AG04450 (cell line): Measurements from ENCODE around the gene GDPD2. TPM values are rescaled to one million over a fixed set of nuclear protein-coding genes. Genes with fewer than 3 reads are reported as not detected.

ENCODE experiments used
- CTCF ChIA-PET: fragments of 300-600, 350-600 bp; formaldehyde crosslinking; extraction: SDS; loops from one replicate; lab custom pipeline; 2022; ENCODE audit warnings: antibody characterized with exemption, inconsistent platforms; lab: Charles Lee
- POLR2A ChIA-PET: fragments of 350-600 bp; formaldehyde crosslinking; extraction: SDS; loops from one replicate; lab custom pipeline; 2021; ENCODE audit warnings: antibody characterized with exemption, inconsistent platforms; lab: Yijun Ruan, JAX
- DNase-seq: peaks from one replicate; pipeline ENCODE4 v3.0.0-alpha.2; 2011; ENCODE audit warnings: low read depth, low spot score
- H3K27ac ChIP-seq: one replicate; pipeline ENCODE4 v1.5.1; 2012; ENCODE audit warnings: low read depth, low read length, control low read depth
- H3K27me3 ChIP-seq: one replicate; pipeline ENCODE4 v1.6.0; 2012; ENCODE audit warnings: low read length; ENCODE audit not compliant: control insufficient read depth, insufficient read depth
- H3K4me3 ChIP-seq: 2 replicates; pipeline ENCODE4 v1.5.1; 2011; ENCODE audit warnings: mild to moderate bottlenecking, low read depth, low read length, control low read depth
- H3K9me3 ChIP-seq: 2 replicates; pipeline ENCODE4 v1.5.1; 2012; ENCODE audit warnings: low read length; ENCODE audit not compliant: control insufficient read depth, insufficient read depth
- CTCF ChIP-seq: IDR thresholded peaks from 2 replicates; pipeline ENCODE4 v1.5.1; 2011; ENCODE audit warnings: low read depth, low read length, control low read depth, inconsistent platforms
- polyA plus RNA-seq: library from polyadenylated mRNA; depleted of rRNA; stranded (reverse); fragments of >200 nt; gene quantifications from 2 replicates; pipeline ENCODE4 v1.2.3, GENCODE V29; 2011

Gene GDPD2
- polyA plus RNA-seq, 1 experiment, result not detected

GRCh38 chrX:70405003-70405402, 18.1 kb upstream of the GDPD2 start:
- DNase-seq, result no peak
- H3K27ac ChIP-seq, result no peak overlapping the region
- CTCF ChIA-PET, result no interaction called here

GRCh38 chrX:70410921-70411320, 12.2 kb upstream of the GDPD2 start:
- Histone ChIP-seq H3K27me3 (no peaks in the 10 kb centered on the region), H3K9me3 (no peaks in the 10 kb centered on the region), H3K27ac (no peak overlapping the region), H3K4me3 (no peak overlapping the region)
- no peak for DNase-seq
- POLR2A ChIA-PET, result no interaction called here
- CTCF ChIA-PET, result no interaction called here
- TF ChIP-seq CTCF, result no peak

More at GRCh38 chrX:70405003-70405402, 18.1 kb upstream of the GDPD2 start:
- H3K27me3 ChIP-seq, result no peaks in the 10 kb centered on the region
- POLR2A ChIA-PET, result no interaction called here
- no peak for TF ChIP-seq CTCF
- no peak overlapping the region for H3K4me3 ChIP-seq
- no peaks in the 10 kb centered on the region for H3K9me3 ChIP-seq

GRCh38 chrX:70411475-70411874, 11.6 kb upstream of the GDPD2 start:
- Histone ChIP-seq H3K27ac (no peak overlapping the region), H3K4me3 (no peak overlapping the region), H3K9me3 (no peaks in the 10 kb centered on the region), H3K27me3 (no peaks in the 10 kb centered on the region)
- CTCF ChIA-PET, result no interaction called here
- no peak for DNase-seq
- POLR2A ChIA-PET, result no interaction called here
- TF ChIP-seq CTCF, result no peak

GRCh38 chrX:70421618-70422017, 1.5 kb upstream of the GDPD2 start:
- no peak for TF ChIP-seq CTCF

GRCh38 chrX:70423936-70424675, 992 bp downstream of the GDPD2 start:
- CTCF ChIA-PET, result interaction anchor here (0.8 to 1.9 kb wide), 4 partner anchors 9 to 241 kb away, joined by 3 to 10 read pairs (median 4); no protein-coding TSS in a partner anchor
- DNase-seq, result no peak
- Histone ChIP-seq H3K27ac (no peak overlapping the region), H3K27me3 (no peaks in the 10 kb centered on the region), H3K9me3 (no peaks in the 10 kb centered on the region), H3K4me3 (no peak overlapping the region)
- TF ChIP-seq CTCF, result no peak
- POLR2A ChIA-PET, result no interaction called here

More at GRCh38 chrX:70421618-70422017, 1.5 kb upstream of the GDPD2 start:
- POLR2A ChIA-PET, result no interaction called here
- CTCF ChIA-PET, result no interaction called here
- Histone ChIP-seq H3K4me3 (no peak overlapping the region), H3K9me3 (no peaks in the 10 kb centered on the region), H3K27me3 (no peaks in the 10 kb centered on the region), H3K27ac (no peak overlapping the region)
- no peak for DNase-seq
